HG02571 (cell line): ENCODE data around the gene RSPH10B2.
"Not testable (repeated sequence)": the region's sequence is repeated elsewhere in the genome, so short reads cannot be mapped to it uniquely, and the experiment has no call there.

Experiments
- ATAC-seq: cut with Tn5 transposase; IDR thresholded peaks from one replicate; pipeline ENCODE4 v1.9.1; 2021; ENCODE audit warnings: mild to moderate bottlenecking, moderate library complexity; ENCODE audit not compliant: unreplicated experiment

RSPH10B2 gene

GRCh38 chr7:6837081-6837480 lies 83.2 kb downstream of the RSPH10B2 start:
- not testable (repeated sequence) for ATAC-seq

GRCh38 chr7:6842278-6842921 lies 88.5 kb downstream of the RSPH10B2 start:
- not testable (repeated sequence) for ATAC-seq

GRCh38 chr7:6843092-6843491 lies 89.2 kb downstream of the RSPH10B2 start:
- not testable (repeated sequence) for ATAC-seq

- not testable (repeated sequence) for ATAC-seq
Measured at GRCh38 chr7:6843654-6844053, 89.8 kb downstream of the RSPH10B2 start.

- not testable (repeated sequence) for ATAC-seq
Measured at GRCh38 chr7:6845971-6846449, 92.1 kb downstream of the RSPH10B2 start.

- not testable (repeated sequence) for ATAC-seq
Measured at GRCh38 chr7:6847751-6848150, 93.8 kb downstream of the RSPH10B2 start.
